GM11168 (cell line): ENCODE data around the gene CYP2W1.

Experiments
- in situ Hi-C: fragments of 300-500 bp; cut with MboI; formaldehyde crosslinking; loops from one replicate; pipeline ENCODE4 v1.12.0; 2022; ENCODE audit warnings: low sequenced_read_pairs; ENCODE audit not compliant: unreplicated experiment

The CYP2W1 gene

DNA sequence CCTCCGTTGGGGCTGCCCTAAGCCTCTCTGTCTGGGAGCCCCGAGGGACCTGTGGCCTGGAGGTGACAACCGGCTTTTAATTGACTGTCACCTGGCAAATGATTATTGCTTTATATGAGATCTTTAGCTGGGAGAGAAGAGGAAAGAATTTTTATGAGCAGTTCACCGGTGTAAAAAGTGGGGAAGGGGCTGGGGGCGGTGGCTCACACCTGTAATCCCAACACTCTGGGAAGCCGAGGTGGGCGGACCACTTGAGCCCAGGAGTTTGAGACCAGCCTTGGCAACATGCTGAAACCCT is 5.0 kb upstream of the CYP2W1 start:
- in situ Hi-C loops: loop anchor here (10.0 kb wide), 1 partner anchor 187 kb away; the partner anchor contains the start of gene ZFAND2A

GRCh38 chr7:978416-979091 is 4.4 kb upstream of the CYP2W1 start:
- in situ Hi-C loops: loop anchor here (10.0 kb wide), 1 partner anchor 186 kb away; the partner anchor contains the start of gene ZFAND2A

GRCh38 chr7:979151-979550 is 3.8 kb upstream of the CYP2W1 start:
- in situ Hi-C loops: loop anchor here (10.0 kb wide), 1 partner anchor 186 kb away; the partner anchor contains the start of gene ZFAND2A

DNA sequence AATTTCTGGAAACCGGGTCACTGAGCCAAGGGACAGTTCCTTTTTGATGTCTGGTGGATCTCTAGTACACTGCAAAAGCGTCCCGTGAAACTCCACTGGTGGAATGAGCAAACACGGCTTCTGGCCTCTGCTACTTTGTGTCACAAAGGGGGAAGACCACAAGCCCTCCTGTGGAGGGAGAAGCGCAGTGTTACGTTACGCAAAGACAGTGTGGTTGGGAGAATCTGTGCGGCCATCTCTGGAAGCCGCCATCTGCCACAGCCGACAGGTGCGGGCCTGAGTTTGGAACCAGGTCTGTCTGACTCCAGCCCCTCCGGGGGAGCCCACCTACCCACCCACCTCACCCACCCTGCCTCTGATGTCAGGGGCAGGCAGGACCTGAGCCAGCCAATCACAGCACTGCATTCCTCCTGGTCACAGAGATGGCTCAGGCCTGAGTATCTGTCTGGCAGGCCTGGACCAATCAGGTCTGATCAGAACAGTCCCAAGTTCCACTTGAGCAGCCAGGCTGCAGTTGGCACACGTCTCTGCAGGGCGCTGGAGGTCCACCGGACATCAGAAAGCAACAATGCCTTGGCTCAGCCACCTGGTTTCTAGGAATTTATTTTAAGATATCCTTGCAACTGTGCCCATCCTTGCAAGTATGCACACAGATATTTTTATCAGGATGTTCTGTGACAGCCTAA is 3.0 kb upstream of the CYP2W1 start:
- in situ Hi-C loops: loop anchor here (10.0 kb wide), 1 partner anchor 185 kb away; the partner anchor contains the start of gene ZFAND2A

- in situ Hi-C loops: no loop called here
Measured at GRCh38 chr7:981793-982510, 1.0 kb upstream of the CYP2W1 start.

- in situ Hi-C loops: no loop called here
Measured at GRCh38 chr7:982511-983003, 424 bp upstream of the CYP2W1 start.

DNA sequence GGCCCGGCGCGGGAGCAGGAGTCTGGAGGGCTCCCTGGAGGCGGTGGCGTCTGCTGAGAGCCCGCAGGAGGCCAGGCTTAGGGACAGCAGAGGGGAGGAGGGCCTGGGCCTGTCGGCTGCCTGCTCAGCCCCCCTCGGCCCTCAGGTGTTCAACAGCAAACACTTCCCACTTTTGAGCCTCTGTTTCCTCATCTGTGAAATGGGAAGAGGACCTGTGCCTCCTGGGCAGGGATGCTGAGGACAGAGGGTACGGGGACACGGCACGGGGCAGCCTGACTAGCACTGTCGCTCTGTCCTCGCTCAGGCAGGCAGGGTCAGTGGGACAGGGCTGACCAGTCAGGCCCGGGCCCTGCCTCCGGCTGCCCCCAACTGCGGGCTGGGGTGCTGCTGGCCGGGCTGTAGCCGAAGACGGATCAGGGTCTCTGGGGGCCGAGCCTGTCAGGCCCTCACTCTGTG is 663 bp downstream of the CYP2W1 start:
- in situ Hi-C loops: no loop called here

GRCh38 chr7:984361-985126 is 1.6 kb downstream of the CYP2W1 start:
- in situ Hi-C loops: no loop called here

DNA sequence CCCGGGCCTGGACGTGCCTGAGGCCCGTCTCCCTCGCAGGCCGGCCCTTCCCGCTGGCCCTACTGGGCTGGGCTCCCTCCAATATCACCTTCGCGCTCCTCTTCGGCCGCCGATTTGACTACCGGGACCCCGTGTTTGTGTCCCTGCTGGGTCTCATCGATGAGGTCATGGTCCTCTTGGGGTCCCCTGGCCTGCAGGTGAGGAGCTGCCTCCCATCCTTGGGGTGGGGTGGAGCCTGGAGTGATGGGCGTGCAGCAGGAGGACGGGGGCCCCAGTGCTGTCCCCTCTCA is 2.1 kb downstream of the CYP2W1 start:
- in situ Hi-C loops: no loop called here

GRCh38 chr7:985915-986741 is 3.1 kb downstream of the CYP2W1 start:
- in situ Hi-C loops: no loop called here

DNA sequence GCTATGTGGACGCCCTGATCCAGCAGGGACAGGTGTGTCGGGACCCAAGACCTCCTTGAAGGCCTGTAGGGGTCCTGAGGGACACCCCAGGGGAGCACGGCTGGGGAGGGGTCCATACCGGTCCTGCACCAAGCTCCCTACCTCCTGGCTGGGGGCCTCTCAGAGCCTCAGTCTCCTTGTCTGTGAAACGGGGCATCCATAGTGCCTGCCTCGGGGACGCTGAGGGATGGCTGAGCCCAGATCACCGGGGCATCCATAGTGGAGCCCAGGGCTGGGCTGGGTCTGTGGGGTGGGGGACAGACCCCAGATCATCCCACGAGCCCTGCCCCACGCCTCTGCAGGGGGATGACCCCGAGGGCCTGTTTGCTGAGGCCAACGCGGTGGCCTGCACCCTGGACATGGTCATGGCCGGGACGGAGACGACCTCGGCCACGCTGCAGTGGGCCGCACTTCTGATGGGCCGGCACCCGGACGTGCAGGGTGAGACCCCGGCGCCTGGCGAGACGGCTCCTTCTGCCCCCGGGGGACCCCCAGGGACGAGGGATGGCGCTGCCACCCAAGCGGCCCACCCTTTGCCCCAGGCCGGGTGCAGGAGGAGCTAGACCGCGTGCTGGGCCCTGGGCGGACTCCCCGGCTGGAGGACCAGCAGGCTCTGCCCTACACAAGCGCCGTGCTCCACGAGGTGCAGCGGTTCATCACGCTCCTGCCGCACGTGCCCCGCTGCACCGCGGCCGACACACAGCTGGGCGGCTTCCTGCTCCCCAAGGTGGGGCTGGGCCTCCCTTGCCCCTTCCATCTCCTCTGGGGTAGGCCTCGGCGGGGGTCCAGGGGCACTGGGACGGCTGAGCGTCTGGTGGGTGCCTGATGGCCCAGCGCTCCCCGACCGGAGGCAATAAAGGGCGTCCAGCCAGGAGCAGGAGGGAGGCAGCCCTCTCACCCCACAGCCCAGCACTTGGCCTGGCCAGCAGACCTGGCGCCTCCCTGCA is 4.1 kb downstream of the CYP2W1 start:
- in situ Hi-C loops: no loop called here

- in situ Hi-C loops: no loop called here
Measured at GRCh38 chr7:987909-988308, 4.9 kb downstream of the CYP2W1 start.

DNA sequence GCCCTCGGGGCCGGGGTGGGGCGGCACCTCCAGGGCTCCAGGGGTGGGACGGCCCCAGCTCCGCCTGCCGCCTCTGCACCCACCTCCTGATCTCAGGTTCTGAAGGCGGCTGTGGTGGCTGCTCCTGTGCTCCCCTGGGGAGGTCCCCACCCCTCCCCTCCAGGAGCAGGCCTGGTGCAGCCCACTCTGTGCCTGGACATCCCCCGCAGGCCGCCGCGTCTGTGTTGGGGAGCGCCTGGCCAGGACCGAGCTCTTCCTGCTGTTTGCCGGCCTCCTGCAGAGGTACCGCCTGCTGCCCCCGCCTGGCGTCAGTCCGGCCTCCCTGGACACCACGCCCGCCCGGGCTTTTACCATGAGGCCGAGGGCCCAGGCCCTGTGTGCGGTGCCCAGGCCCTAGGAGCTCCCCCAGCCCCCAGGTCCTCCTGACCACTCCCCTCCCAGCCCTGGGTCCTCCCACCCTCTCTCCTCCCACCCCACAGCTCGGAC is 5.5 kb downstream of the CYP2W1 start:
- in situ Hi-C loops: no loop called here

GRCh38 chr7:988963-989529 is 6.1 kb downstream of the CYP2W1 start:
- in situ Hi-C loops: no loop called here

DNA sequence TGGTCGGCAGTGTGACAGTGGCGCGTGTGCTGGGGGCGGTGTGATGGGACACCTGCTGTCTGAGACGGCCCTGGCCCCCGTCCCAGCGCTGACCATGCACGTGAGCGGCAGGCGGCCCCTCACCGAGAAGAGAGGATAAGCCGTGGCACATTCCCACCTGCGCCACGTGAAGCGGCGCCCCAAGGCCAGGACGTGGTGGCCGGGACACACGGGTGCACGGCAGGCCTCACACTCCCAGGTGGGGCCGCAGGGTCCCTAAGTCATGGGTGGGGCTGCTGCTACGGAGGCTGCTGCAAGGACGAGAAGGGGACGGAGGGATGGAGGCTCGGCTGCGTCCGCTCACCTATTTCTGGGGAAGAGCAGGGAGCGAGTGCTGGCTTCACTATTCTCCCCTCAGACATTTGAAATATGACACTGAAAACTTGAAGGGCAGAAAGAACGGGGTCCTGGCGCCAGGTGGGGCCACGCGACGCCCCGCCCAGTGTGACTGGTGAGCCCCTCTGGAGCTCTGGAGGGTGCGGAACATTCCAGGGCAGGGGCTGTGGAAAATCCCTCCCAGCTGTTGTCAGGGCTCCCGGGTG is 7.5 kb downstream of the CYP2W1 start:
- in situ Hi-C loops: loop anchor here (10.0 kb wide), 1 partner anchor 74 kb away; no protein-coding TSS in a partner anchor

DNA sequence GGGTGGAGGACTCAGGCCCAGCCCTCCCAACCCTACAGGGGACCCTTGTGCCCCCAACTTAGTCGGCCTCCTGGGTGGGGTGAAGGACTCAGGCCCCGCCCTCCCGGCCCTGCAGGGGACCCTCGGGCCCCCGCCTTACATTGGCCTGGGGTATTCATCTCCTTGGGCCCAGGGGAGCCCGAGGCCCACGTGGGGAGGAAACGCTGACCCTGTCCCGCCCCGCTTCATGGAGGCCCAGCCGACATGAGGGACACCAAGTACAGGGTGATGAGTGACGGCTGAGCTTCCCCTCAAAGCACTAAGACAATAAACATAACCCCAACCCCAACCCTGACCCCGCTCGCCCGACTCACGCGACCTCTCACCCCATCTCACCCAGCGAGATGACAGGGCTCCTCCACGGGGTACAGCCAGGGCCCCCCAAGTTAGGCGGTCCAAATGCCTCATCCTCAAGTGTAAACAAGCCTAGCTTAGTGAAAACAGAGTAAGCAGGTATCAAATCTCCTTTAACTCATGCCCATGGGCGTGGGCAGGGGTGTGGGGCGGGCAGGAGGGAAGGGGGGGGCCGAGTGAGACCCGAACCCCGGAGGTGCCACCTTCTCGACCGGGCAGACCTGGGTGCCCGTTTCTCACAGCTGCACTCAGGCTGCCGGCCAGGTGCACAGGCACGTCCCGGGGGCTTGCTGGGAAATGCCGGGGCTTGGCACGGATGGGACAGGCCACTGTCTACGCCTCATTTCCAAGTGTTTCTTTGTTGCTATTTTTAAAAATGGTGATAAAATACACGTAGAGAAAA is 8.2 kb downstream of the CYP2W1 start:
- in situ Hi-C loops: loop anchor here (10.0 kb wide), 1 partner anchor 74 kb away; no protein-coding TSS in a partner anchor
